ENCODE measurements around the gene ZNF771. TPM values are rescaled to one million over a fixed set of nuclear protein-coding genes. Genes with fewer than 3 reads are reported as not detected.

ZNF771 gene
- total RNA-seq, 1 experiment from 2014 or later = 13.5 TPM

DNA sequence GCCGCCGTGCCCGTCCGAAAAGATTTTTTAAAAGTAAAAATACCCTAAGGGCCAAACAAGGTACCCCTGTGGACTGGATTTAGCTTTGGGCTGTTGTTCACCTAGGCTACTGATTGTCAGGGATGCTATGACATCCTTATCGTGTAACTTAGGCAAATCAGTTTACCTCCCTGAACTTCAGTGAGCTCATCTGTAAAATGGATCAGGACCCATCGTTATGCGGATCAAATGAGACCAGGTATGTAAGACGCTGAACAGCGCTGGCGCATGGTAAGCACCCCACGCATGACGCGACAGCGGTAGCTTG, 658 bp upstream of the ZNF771 start:
- no peak for DNase-seq
- Histone ChIP-seq H3K36me3 (replicated peaks; ENCODE audit: control insufficient read depth, insufficient read depth, low read length) (peaks cover 8% of the 10 kb centered on the region), H3K4me3 (ENCODE audit: insufficient read depth, low read depth, low read length) (peak overlapping the region; percentile 82), H3K27me3 (ENCODE audit: control insufficient read depth, insufficient read depth, low read length) (no peaks in the 10 kb centered on the region; the same call in 1 of the 2 replicates)

- H3K4me3 ChIP-seq (ENCODE audit: insufficient read depth, low read depth, low read length) = peak overlapping the region; percentile 82
- peak; percentile 87 for DNase-seq
These were observed 563 bp downstream of the ZNF771 start for GRCh38 chr16:30407804-30408534.

GRCh38 chr16:30409125-30410060, 2.0 kb downstream of the ZNF771 start:
- Histone ChIP-seq H3K36me3 (replicated peaks; ENCODE audit: control insufficient read depth, insufficient read depth, low read length) (peaks cover 15% of the 10 kb centered on the region), H3K4me3 (ENCODE audit: insufficient read depth, low read depth, low read length) (no peak overlapping the region), H3K27me3 (ENCODE audit: control insufficient read depth, insufficient read depth, low read length) (no peaks in the 10 kb centered on the region; the same call in 1 of the 2 replicates)
- peak; percentile 94 for DNase-seq

More at GRCh38 chr16:30407804-30408534, 563 bp downstream of the ZNF771 start:
- Histone ChIP-seq H3K27me3 (ENCODE audit: control insufficient read depth, insufficient read depth, low read length) (no peaks in the 10 kb centered on the region; the same call in 1 of the 2 replicates), H3K36me3 (replicated peaks; ENCODE audit: control insufficient read depth, insufficient read depth, low read length) (peaks cover 12% of the 10 kb centered on the region)

- Histone ChIP-seq H3K27me3 (ENCODE audit: control insufficient read depth, insufficient read depth, low read length) (no peaks in the 10 kb centered on the region), H3K36me3 (replicated peaks; ENCODE audit: control insufficient read depth, insufficient read depth, low read length) (peaks cover 15% of the 10 kb centered on the region), H3K4me3 (ENCODE audit: insufficient read depth, low read depth, low read length) (no peak overlapping the region)
- DNase-seq = no peak
These were observed 5.9 kb downstream of the ZNF771 start for GRCh38 chr16:30413112-30413806.

- Histone ChIP-seq H3K36me3 (replicated peaks; ENCODE audit: control insufficient read depth, insufficient read depth, low read length) (peaks cover 15% of the 10 kb centered on the region), H3K27me3 (ENCODE audit: control insufficient read depth, insufficient read depth, low read length) (no peaks in the 10 kb centered on the region), H3K4me3 (ENCODE audit: insufficient read depth, low read depth, low read length) (no peak overlapping the region)
- no peak for DNase-seq
These were observed 6.8 kb downstream of the ZNF771 start for GRCh38 chr16:30414159-30414558.

DNA sequence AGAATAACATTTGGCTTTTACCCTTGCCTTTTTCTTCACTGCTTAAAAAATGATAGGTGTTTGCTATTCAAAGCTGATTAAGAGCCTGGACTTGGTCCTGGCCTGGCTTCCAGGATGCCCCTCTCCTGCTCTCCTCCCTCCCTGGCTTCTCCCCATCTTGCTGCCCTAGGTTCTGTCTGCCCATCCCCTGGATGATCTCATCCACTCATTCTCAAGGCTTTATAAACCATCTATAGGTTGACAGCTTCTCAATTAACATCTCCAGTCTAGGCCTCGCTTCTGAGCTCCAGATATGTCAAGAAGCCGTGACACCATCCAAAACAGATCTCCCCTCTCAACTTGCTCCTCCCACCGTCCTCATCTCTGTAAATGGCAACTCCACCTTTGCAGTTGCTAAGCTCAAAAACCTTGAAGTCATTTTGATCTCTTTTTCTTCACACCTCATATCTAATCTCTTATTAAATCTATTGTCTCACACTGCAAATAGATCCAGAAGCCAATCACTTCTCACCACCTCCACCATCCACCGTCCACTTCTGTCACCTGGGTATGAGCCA, 8.7 kb downstream of the ZNF771 start:
- Histone ChIP-seq H3K4me3 (ENCODE audit: insufficient read depth, low read depth, low read length) (no peak overlapping the region), H3K36me3 (replicated peaks; ENCODE audit: control insufficient read depth, insufficient read depth, low read length) (peaks cover 12% of the 10 kb centered on the region), H3K27me3 (ENCODE audit: control insufficient read depth, insufficient read depth, low read length) (no peaks in the 10 kb centered on the region)
- no peak for DNase-seq

DNA sequence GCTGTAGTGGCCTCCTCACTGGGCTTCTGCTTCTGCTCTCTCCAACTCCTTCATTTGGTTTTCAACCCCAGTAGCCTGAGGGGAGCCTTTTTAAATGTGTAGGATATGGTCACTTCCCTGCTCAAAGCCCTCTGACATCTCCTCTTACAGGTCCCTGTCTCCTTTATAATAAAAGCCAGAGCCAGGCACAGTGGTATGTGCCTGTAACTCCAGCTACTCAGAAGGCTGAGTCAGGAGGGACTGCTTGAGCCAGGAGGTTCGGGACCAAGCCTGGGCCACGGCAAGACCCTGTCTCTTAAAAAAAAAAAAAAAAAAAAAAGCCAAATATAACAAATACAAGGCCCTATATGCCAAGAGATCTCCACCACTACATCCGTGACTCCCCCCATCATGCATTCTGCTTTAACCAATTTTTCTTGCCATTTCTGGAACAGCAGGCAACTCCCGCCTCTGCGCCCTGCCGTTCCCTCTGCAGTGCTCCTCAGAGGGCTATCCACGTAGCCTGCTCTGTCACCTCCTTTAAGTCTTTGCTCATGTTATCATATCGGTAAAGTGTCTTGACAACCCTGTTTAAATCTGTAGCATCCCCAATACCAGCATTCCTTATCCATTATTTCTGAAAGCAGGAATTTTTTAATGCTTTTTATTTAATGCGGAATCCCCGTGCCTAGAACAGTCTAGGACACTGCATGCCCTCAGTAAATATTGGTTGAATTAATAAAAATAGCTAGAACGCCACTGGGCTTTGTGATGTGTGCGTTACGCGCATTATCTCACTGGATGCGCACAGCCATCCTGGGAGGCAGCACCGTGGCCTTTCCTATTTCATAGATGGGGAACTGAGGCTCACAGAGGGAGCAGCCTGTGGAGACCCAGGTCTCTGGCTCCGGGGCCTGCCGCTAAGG, 9.5 kb downstream of the ZNF771 start:
- DNase-seq = peak; percentile 50
- no peaks in the 10 kb centered on the region for H3K27me3 ChIP-seq (ENCODE audit: control insufficient read depth, insufficient read depth, low read length)
- H3K36me3 ChIP-seq (replicated peaks; ENCODE audit: control insufficient read depth, insufficient read depth, low read length) = peaks cover 6% of the 10 kb centered on the region
- H3K4me3 ChIP-seq (ENCODE audit: insufficient read depth, low read depth, low read length) = peak overlapping the region; percentile 60

GRCh38 chr16:30417529-30418349, 10.3 kb downstream of the ZNF771 start:
- peak overlapping the region; percentile 60 for H3K4me3 ChIP-seq (ENCODE audit: insufficient read depth, low read depth, low read length)
- peak; percentile 96 for DNase-seq
- H3K36me3 ChIP-seq (replicated peaks; ENCODE audit: control insufficient read depth, insufficient read depth, low read length) = peaks cover 3% of the 10 kb centered on the region
- H3K27me3 ChIP-seq (ENCODE audit: control insufficient read depth, insufficient read depth, low read length) = no peaks in the 10 kb centered on the region

GRCh38 chr16:30418350-30419181, 11.2 kb downstream of the ZNF771 start:
- DNase-seq = no peak
- peak overlapping the region; percentile 60 for H3K4me3 ChIP-seq (ENCODE audit: insufficient read depth, low read depth, low read length)
- peaks cover 3% of the 10 kb centered on the region for H3K36me3 ChIP-seq (replicated peaks; ENCODE audit: control insufficient read depth, insufficient read depth, low read length)
- no peaks in the 10 kb centered on the region for H3K27me3 ChIP-seq (ENCODE audit: control insufficient read depth, insufficient read depth, low read length)

DNA sequence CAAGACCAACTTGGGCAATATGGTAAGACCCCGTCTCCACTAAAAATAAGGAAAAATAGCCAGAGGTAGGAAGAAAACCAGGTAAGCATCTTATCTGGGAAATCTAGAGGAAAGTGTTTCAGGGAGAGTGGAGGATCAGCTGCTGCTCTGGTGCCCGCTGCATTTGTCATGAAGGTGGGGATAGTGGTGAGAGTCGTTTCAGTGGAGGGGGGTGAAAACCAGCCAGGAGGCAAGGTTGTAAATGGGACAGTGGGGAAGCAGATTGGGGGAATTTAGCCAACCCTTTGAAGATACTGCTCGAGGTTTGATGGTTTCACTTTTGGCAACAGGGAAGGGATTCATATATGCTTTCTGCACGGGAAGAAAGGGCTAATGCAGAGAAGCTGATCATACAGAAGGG, 13.6 kb downstream of the ZNF771 start:
- peaks cover 10% of the 10 kb centered on the region for H3K36me3 ChIP-seq (replicated peaks; ENCODE audit: control insufficient read depth, insufficient read depth, low read length)
- no peaks in the 10 kb centered on the region for H3K27me3 ChIP-seq (ENCODE audit: control insufficient read depth, insufficient read depth, low read length)
- H3K4me3 ChIP-seq (ENCODE audit: insufficient read depth, low read depth, low read length) = no peak overlapping the region
- no peak for DNase-seq

- no peak for DNase-seq
- no peaks in the 10 kb centered on the region for H3K27me3 ChIP-seq (ENCODE audit: control insufficient read depth, insufficient read depth, low read length)
- H3K36me3 ChIP-seq (replicated peaks; ENCODE audit: control insufficient read depth, insufficient read depth, low read length) = peaks cover 18% of the 10 kb centered on the region
- H3K4me3 ChIP-seq (ENCODE audit: insufficient read depth, low read depth, low read length) = no peak overlapping the region
These were observed 20.6 kb downstream of the ZNF771 start for GRCh38 chr16:30428055-30428454.

DNA sequence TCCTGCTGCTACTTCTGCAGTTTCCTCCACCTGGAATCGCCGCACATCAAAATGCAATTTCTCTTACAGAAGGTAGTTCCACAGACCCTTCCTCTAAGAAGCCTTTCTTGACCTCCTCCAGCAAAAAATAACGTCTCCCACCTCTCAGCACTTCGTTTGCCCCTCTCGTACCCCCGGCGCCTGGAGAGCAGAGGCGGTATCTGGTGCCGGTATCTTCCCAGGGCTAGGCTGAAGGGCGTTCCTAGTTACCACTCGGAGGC, 21.9 kb downstream of the ZNF771 start:
- Histone ChIP-seq H3K27me3 (ENCODE audit: control insufficient read depth, insufficient read depth, low read length) (no peaks in the 10 kb centered on the region), H3K36me3 (replicated peaks; ENCODE audit: control insufficient read depth, insufficient read depth, low read length) (peaks cover 10% of the 10 kb centered on the region), H3K4me3 (ENCODE audit: insufficient read depth, low read depth, low read length) (peak overlapping the region; percentile 98)
- DNase-seq = no peak

Measured in H7 (cell line).